H9 (cell line): ENCODE data around the gene DAPK1. TPM values are rescaled to one million over a fixed set of nuclear protein-coding genes. Genes with fewer than 3 reads are reported as not detected.

Experiments
- DNase-seq: peaks from one replicate; pipeline ENCODE4 v3.0.0-alpha.2; 2017
- H2AFZ ChIP-seq: one replicate; pipeline ENCODE4 v1.6.1; 2013; ENCODE audit warnings: mild to moderate bottlenecking, low read length, control low read depth, moderate library complexity
- H2AK5ac ChIP-seq: 2 replicates; pipeline ENCODE4 v1.6.1; 2013; ENCODE audit warnings: low read length, control low read depth, mixed read lengths; ENCODE audit not compliant: insufficient read length
- H2BK120ac ChIP-seq: one replicate; pipeline ENCODE4 v1.6.1; 2013; ENCODE audit warnings: low read depth, mild to moderate bottlenecking, low read length, control low read depth, inconsistent platforms; ENCODE audit not compliant: poor library complexity, severe bottlenecking
- H2BK12ac ChIP-seq: 2 replicates; pipeline ENCODE4 v1.6.1; 2013; ENCODE audit warnings: low read length, control low read depth, mixed read lengths, low read depth; ENCODE audit not compliant: insufficient read length
- H2BK15ac ChIP-seq: 2 replicates; pipeline ENCODE4 v1.6.1; 2013; ENCODE audit warnings: low read depth, low read length, control low read depth
- H2BK20ac ChIP-seq: one replicate; pipeline ENCODE4 v1.6.1; 2013; ENCODE audit warnings: low read depth, mild to moderate bottlenecking, low read length, control low read depth, inconsistent platforms; ENCODE audit not compliant: poor library complexity, severe bottlenecking
- H2BK5ac ChIP-seq: 2 replicates; pipeline ENCODE4 v1.6.1; 2013; ENCODE audit warnings: low read length, control low read depth, mixed read lengths; ENCODE audit not compliant: insufficient read length
- H3K14ac ChIP-seq: 2 replicates; pipeline ENCODE4 v1.6.1; 2013; ENCODE audit warnings: low read length, control low read depth; ENCODE audit not compliant: insufficient read depth
- H3K18ac ChIP-seq: 2 replicates; pipeline ENCODE4 v1.6.1; 2013; ENCODE audit warnings: low read depth, mild to moderate bottlenecking, mixed read lengths, low read length, control low read depth; ENCODE audit not compliant: insufficient read length
- H3K23ac ChIP-seq: 2 replicates; pipeline ENCODE4 v1.6.1; 2013; ENCODE audit warnings: low read length, control low read depth, mixed read lengths, low read depth; ENCODE audit not compliant: insufficient read length
- H3K23me2 ChIP-seq: 2 replicates; pipeline ENCODE4 v1.6.1; 2013; ENCODE audit warnings: low read depth, mild to moderate bottlenecking, mixed read lengths, low read length, control low read depth; ENCODE audit not compliant: insufficient read length, poor library complexity, severe bottlenecking
- H3K27ac ChIP-seq: 2 replicates; pipeline ENCODE4 v1.5.1; 2013; ENCODE audit warnings: low read length, control low read depth, mixed read lengths, low read depth; ENCODE audit not compliant: insufficient read length
- H3K27me3 ChIP-seq: 2 replicates; pipeline ENCODE4 v1.6.1; 2013; ENCODE audit warnings: low read length, control low read depth, inconsistent platforms; ENCODE audit not compliant: insufficient read depth
- H3K4ac ChIP-seq: 2 replicates; pipeline ENCODE4 v1.6.1; 2013; ENCODE audit warnings: low read depth, mild to moderate bottlenecking, control low read depth, inconsistent platforms, low read length, moderate library complexity
- H3K4me1 ChIP-seq: 2 replicates; pipeline ENCODE4 v1.6.1; 2013; ENCODE audit warnings: low read length, control low read depth, inconsistent platforms; ENCODE audit not compliant: insufficient read depth
- H3K4me2 ChIP-seq: 2 replicates; pipeline ENCODE4 v1.6.1; 2013; ENCODE audit warnings: low read length, control low read depth, mixed read lengths; ENCODE audit not compliant: insufficient read length, insufficient read depth
- H3K56ac ChIP-seq: 2 replicates; pipeline ENCODE4 v1.6.1; 2013; ENCODE audit warnings: low read depth, mild to moderate bottlenecking, mixed read lengths, low read length, control low read depth; ENCODE audit not compliant: insufficient read length
- H3K79me1 ChIP-seq: 2 replicates; pipeline ENCODE4 v1.6.1; 2013; ENCODE audit warnings: low read depth, mild to moderate bottlenecking, moderate library complexity, low read length, control low read depth, inconsistent platforms; ENCODE audit not compliant: insufficient read depth, poor library complexity, severe bottlenecking
- H3K79me2 ChIP-seq: 2 replicates; pipeline ENCODE4 v1.6.1; 2013; ENCODE audit warnings: low read length, control low read depth, inconsistent platforms; ENCODE audit not compliant: insufficient read depth
- H3K9ac ChIP-seq: 2 replicates; pipeline ENCODE4 v1.6.1; 2013; ENCODE audit warnings: low read length, control low read depth, mixed read lengths; ENCODE audit not compliant: insufficient read length; ENCODE audit errors: extremely low read depth
- H3K9me3 ChIP-seq: one replicate; pipeline ENCODE4 v1.6.1; 2013; ENCODE audit warnings: low read depth, low read length, inconsistent platforms; ENCODE audit not compliant: control insufficient read depth
- H3T11ph ChIP-seq: one replicate; pipeline ENCODE4 v1.6.1; 2013; ENCODE audit warnings: mild to moderate bottlenecking, low read length, control low read depth, inconsistent platforms
- H4K20me1 ChIP-seq: one replicate; pipeline ENCODE4 v1.6.1; 2013; ENCODE audit not compliant: control insufficient read depth, insufficient read length, insufficient read depth
- H4K5ac ChIP-seq: 2 replicates; pipeline ENCODE4 v1.6.1; 2013; ENCODE audit warnings: low read depth, mild to moderate bottlenecking, mixed read lengths, low read length, control low read depth; ENCODE audit not compliant: insufficient read length
- H4K8ac ChIP-seq: replicated peaks from 2 replicates; pipeline ENCODE4 v1.6.1; 2013; ENCODE audit warnings: low read length, control low read depth, mixed read lengths, low read depth; ENCODE audit not compliant: insufficient read length
- H4K91ac ChIP-seq: 2 replicates; pipeline ENCODE4 v1.6.1; 2013; ENCODE audit warnings: low read depth, mild to moderate bottlenecking, moderate library complexity, mixed read lengths, low read length, control low read depth; ENCODE audit not compliant: insufficient read length
- H3K27ac Mint-ChIP-seq, 3 experiments: 2 replicates in 2 of 3; 3 replicates in 1 of 3; pipeline ENCODE4 v1.8.0; 2020 to 2021; ENCODE audit warnings: mixed read lengths in 3 of 3, mild to moderate bottlenecking in 1 of 3, moderate library complexity in 1 of 3
- H3K27me3 Mint-ChIP-seq: 2 replicates; pipeline ENCODE4 v1.8.0; 2021; ENCODE audit warnings: low read depth, mild to moderate bottlenecking, moderate library complexity, mixed read lengths
- H3K36me3 Mint-ChIP-seq, 3 experiments: 2 replicates in 2 of 3; 3 replicates in 1 of 3; pipeline ENCODE4 v1.8.0; 2020 to 2021; ENCODE audit warnings: low read depth in 3 of 3, mixed read lengths in 3 of 3; ENCODE audit not compliant: insufficient read depth in 1 of 3
- H3K4me1 Mint-ChIP-seq, 2 experiments: 2 replicates each; pipeline ENCODE4 v1.8.0; 2020; ENCODE audit warnings: mixed read lengths in 2 of 2
- H3K4me3 Mint-ChIP-seq, 2 experiments: 2 replicates in 1 of 2; 3 replicates in 1 of 2; pipeline ENCODE4 v1.8.0; 2020 to 2021; ENCODE audit warnings: mild to moderate bottlenecking in 2 of 2, mixed read lengths in 2 of 2, moderate library complexity in 1 of 2
- H3K9me3 Mint-ChIP-seq, 2 experiments: 2 replicates in 1 of 2; 3 replicates in 1 of 2; pipeline ENCODE4 v1.8.0; 2020; ENCODE audit warnings: mild to moderate bottlenecking in 2 of 2, mixed read lengths in 2 of 2, moderate library complexity in 1 of 2
- CTCF ChIP-seq: fragments of 200-600 bp; sonication (generic); conservative IDR thresholded peaks from 3 replicates; pipeline ENCODE4 v1.8.0; 2021; ENCODE audit warnings: antibody characterized with exemption, mild to moderate bottlenecking
- WGBS: extraction: QIAGEN DNeasy Blood & Tissue Kit; methylation state at CpG from one replicate; pipeline ENCODE4 v1.1.7; 2013; ENCODE audit warnings: missing lambda C conversion rate, low lambda C conversion rate, mixed read lengths; ENCODE audit not compliant: insufficient read length; ENCODE audit errors: extremely low coverage; 5-methylcytosine and 5-hydroxymethylcytosine counted together
- total RNA-seq: library from RNA; stranded (reverse); gene quantifications from 2 replicates; pipeline ENCODE4 v1.2.1, GENCODE V29; 2021

The DAPK1 gene
- total RNA-seq, 1 experiment from 2014 or later: 79.4 TPM

- Histone ChIP-seq H3T11ph (no peak overlapping the region), H3K79me1 (no peaks in the 10 kb centered on the region), H3K4me1 (no peaks in the 10 kb centered on the region; the same call in 1 of the 2 replicates), H3K23me2 (no peaks in the 10 kb centered on the region), H2BK12ac (no peak overlapping the region), H4K8ac (no peak overlapping the region), H2BK5ac (no peak overlapping the region), H3K56ac (no peak overlapping the region), H4K20me1 (no peaks in the 10 kb centered on the region), H2AFZ (no peak overlapping the region), H3K9ac (no peak overlapping the region), H2AK5ac (no peak overlapping the region), H3K27ac (no peak overlapping the region), H3K9me3 (peaks cover 4% of the 10 kb centered on the region), H2BK20ac (no peak overlapping the region), H3K23ac (no peak overlapping the region), H2BK15ac (no peak overlapping the region), H3K27me3 (no peaks in the 10 kb centered on the region), H3K79me2 (no peaks in the 10 kb centered on the region), H2BK120ac (no peak overlapping the region), H3K4me2 (no peak overlapping the region), H4K5ac (no peak overlapping the region), H3K18ac (no peak overlapping the region), H3K4ac (no peak overlapping the region), H4K91ac (no peak overlapping the region), H3K14ac (no peak overlapping the region)
- Mint-ChIP-seq H3K27ac (peak overlapping the region in 1 of 3 experiments; percentile 52; a peak in 1 of 7 replicates), H3K9me3 (peaks cover 12 to 13% of the 10 kb centered on the region in 2 experiments), H3K4me1 (peaks cover 5 to 7% of the 10 kb centered on the region in 2 experiments), H3K27me3 (peaks cover 2% of the 10 kb centered on the region; the same call in 1 of the 2 replicates), H3K4me3 (no peak overlapping the region), H3K36me3 (peaks cover 0 to 6% (median 1%) of the 10 kb centered on the region in 3 experiments; a peak in 3 of 7 replicates)
- no CpG with 5 or more reads among the region's 1 CpG for WGBS
- DNase-seq: no peak
- TF ChIP-seq CTCF: no peak
These were observed 251.2 kb downstream of the DAPK1 start for GRCh38 chr9:87748881-87749280.
